GM12878 (cell line): ENCODE data around the gene RAB28.

Experiments
- CREM ChIP-seq: IDR thresholded peaks from 2 replicates; pipeline ENCODE4 v1.6.1; 2014; ENCODE audit warnings: antibody characterized with exemption, low read depth
- EED ChIP-seq: sonication (generic); IDR thresholded peaks from 2 replicates; pipeline ENCODE4 v1.6.1; 2016; ENCODE audit warnings: antibody characterized with exemption, low read depth
- FOS ChIP-seq: IDR thresholded peaks from 3 replicates; pipeline ENCODE4 v1.6.1; 2011; ENCODE audit warnings: borderline replicate concordance; ENCODE audit not compliant: insufficient read length; ENCODE audit errors: extremely low read depth
- NR2C2 ChIP-seq: IDR thresholded peaks from 2 replicates; pipeline ENCODE4 v1.6.1; 2011; ENCODE audit warnings: borderline replicate concordance, low read depth; ENCODE audit not compliant: control insufficient read depth, insufficient read length
- POLR2AphosphoS5 ChIP-seq: IDR thresholded peaks from 2 replicates; pipeline ENCODE4 v1.6.1; 2011; ENCODE audit warnings: mild to moderate bottlenecking, low read length, inconsistent platforms
- TAF1 ChIP-seq: IDR thresholded peaks from 2 replicates; pipeline ENCODE4 v1.6.1; 2011; ENCODE audit warnings: mild to moderate bottlenecking, low read depth, low read length, borderline replicate concordance
- TF ChIP-seq, protein P1 (sequence below), 3 experiments: IDR thresholded peaks in 2 of 3; conservative IDR thresholded peaks in 1 of 3; 2 replicates each; pipeline ENCODE4 v1.5.1; 2011; ENCODE audit warnings: low read depth in 3 of 3, low read length in 3 of 3, mild to moderate bottlenecking in 3 of 3, control low read depth in 2 of 3, moderate library complexity in 2 of 3, inconsistent platforms in 1 of 3, mixed read lengths in 1 of 3; ENCODE audit not compliant: control insufficient read depth in 2 of 3, insufficient read depth in 1 of 3; ENCODE audit errors: extremely low read depth in 1 of 3
- TF ChIP-seq, protein P2 (sequence below): IDR thresholded peaks from 2 replicates; pipeline ENCODE4 v1.6.1; 2012; ENCODE audit warnings: low read length, inconsistent platforms
- TF ChIP-seq, protein P3 (sequence below): IDR thresholded peaks from 2 replicates; pipeline ENCODE4 v1.6.1; 2012; ENCODE audit warnings: mild to moderate bottlenecking, low read depth, low read length
- TF ChIP-seq, protein P4 (sequence below): IDR thresholded peaks from 2 replicates; pipeline ENCODE4 v1.6.1; 2011; ENCODE audit warnings: mild to moderate bottlenecking, low read depth, low read length, moderate library complexity; ENCODE audit not compliant: insufficient replicate concordance
- TF ChIP-seq, protein P5 (sequence below): IDR thresholded peaks from 2 replicates; pipeline ENCODE4 v1.6.1; 2011; ENCODE audit warnings: low read depth, low read length, improper control_type of control experiment, borderline replicate concordance

DNA sequence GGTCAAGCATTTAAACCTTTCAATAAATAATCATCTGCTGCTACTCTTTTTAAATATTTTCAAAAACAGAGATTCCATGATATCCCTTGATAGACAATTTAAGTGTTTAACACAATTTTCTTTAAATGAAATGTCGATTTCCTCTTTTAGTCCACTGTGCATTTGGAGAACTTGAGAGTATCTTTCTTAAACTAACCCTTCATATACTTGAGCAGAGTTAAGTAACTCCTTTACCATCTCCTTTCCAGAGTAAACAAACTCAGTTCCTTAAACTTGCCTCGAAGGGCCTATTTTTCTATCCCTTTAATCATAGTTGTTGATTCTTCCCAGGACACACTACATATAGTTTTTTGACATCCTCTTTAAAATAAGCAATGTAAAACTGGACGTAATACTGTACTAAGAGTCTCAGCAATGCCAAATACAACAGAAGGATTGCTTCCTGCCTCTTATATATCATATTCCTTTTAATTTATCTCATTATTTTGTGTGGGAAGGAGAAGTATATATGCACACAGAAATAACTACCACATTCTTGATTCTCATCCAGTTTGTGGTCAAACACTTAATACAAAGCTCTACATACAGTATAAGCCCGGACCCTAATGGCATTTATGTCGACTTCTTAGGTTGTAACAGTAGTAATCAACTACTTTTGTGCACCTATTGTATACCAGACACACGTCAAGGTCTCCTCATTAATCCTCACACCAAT is 22.8 kb downstream of the RAB28 start:
- no peak for TF ChIP-seq NR2C2
- no peak for TF ChIP-seq FOS
- TF ChIP-seq POLR2AphosphoS5: no peak
- TF ChIP-seq EED: no peak
- TF ChIP-seq, protein P1, sequence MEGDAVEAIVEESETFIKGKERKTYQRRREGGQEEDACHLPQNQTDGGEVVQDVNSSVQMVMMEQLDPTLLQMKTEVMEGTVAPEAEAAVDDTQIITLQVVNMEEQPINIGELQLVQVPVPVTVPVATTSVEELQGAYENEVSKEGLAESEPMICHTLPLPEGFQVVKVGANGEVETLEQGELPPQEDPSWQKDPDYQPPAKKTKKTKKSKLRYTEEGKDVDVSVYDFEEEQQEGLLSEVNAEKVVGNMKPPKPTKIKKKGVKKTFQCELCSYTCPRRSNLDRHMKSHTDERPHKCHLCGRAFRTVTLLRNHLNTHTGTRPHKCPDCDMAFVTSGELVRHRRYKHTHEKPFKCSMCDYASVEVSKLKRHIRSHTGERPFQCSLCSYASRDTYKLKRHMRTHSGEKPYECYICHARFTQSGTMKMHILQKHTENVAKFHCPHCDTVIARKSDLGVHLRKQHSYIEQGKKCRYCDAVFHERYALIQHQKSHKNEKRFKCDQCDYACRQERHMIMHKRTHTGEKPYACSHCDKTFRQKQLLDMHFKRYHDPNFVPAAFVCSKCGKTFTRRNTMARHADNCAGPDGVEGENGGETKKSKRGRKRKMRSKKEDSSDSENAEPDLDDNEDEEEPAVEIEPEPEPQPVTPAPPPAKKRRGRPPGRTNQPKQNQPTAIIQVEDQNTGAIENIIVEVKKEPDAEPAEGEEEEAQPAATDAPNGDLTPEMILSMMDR (IDR thresholded peaks at IDR 0.05 in 2 of 3, conservative IDR thresholded peaks at IDR 0.05 in 1 of 3; ENCODE audit: control insufficient read depth in 2 of 3, extremely low read depth in 1 of 3, insufficient read depth in 1 of 3, low read depth in 3 of 3, low read length in 3 of 3): no peak
- no peak for TF ChIP-seq CREM
- TF ChIP-seq, protein P2, sequence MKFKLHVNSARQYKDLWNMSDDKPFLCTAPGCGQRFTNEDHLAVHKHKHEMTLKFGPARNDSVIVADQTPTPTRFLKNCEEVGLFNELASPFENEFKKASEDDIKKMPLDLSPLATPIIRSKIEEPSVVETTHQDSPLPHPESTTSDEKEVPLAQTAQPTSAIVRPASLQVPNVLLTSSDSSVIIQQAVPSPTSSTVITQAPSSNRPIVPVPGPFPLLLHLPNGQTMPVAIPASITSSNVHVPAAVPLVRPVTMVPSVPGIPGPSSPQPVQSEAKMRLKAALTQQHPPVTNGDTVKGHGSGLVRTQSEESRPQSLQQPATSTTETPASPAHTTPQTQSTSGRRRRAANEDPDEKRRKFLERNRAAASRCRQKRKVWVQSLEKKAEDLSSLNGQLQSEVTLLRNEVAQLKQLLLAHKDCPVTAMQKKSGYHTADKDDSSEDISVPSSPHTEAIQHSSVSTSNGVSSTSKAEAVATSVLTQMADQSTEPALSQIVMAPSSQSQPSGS: no peak
- TF ChIP-seq, protein P3, sequence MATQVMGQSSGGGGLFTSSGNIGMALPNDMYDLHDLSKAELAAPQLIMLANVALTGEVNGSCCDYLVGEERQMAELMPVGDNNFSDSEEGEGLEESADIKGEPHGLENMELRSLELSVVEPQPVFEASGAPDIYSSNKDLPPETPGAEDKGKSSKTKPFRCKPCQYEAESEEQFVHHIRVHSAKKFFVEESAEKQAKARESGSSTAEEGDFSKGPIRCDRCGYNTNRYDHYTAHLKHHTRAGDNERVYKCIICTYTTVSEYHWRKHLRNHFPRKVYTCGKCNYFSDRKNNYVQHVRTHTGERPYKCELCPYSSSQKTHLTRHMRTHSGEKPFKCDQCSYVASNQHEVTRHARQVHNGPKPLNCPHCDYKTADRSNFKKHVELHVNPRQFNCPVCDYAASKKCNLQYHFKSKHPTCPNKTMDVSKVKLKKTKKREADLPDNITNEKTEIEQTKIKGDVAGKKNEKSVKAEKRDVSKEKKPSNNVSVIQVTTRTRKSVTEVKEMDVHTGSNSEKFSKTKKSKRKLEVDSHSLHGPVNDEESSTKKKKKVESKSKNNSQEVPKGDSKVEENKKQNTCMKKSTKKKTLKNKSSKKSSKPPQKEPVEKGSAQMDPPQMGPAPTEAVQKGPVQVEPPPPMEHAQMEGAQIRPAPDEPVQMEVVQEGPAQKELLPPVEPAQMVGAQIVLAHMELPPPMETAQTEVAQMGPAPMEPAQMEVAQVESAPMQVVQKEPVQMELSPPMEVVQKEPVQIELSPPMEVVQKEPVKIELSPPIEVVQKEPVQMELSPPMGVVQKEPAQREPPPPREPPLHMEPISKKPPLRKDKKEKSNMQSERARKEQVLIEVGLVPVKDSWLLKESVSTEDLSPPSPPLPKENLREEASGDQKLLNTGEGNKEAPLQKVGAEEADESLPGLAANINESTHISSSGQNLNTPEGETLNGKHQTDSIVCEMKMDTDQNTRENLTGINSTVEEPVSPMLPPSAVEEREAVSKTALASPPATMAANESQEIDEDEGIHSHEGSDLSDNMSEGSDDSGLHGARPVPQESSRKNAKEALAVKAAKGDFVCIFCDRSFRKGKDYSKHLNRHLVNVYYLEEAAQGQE: no peak
- TF ChIP-seq, protein P4, sequence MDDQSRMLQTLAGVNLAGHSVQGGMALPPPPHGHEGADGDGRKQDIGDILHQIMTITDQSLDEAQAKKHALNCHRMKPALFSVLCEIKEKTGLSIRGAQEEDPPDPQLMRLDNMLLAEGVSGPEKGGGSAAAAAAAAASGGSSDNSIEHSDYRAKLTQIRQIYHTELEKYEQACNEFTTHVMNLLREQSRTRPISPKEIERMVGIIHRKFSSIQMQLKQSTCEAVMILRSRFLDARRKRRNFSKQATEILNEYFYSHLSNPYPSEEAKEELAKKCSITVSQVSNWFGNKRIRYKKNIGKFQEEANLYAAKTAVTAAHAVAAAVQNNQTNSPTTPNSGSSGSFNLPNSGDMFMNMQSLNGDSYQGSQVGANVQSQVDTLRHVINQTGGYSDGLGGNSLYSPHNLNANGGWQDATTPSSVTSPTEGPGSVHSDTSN: no peak
- no peak for TF ChIP-seq TAF1
- TF ChIP-seq, protein P5, sequence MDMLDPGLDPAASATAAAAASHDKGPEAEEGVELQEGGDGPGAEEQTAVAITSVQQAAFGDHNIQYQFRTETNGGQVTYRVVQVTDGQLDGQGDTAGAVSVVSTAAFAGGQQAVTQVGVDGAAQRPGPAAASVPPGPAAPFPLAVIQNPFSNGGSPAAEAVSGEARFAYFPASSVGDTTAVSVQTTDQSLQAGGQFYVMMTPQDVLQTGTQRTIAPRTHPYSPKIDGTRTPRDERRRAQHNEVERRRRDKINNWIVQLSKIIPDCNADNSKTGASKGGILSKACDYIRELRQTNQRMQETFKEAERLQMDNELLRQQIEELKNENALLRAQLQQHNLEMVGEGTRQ: no peak
